Astrocyte of the spinal cord (primary cell): ENCODE results near the gene MAGEB17.

Experiments
- DNase-seq: peaks from one replicate; pipeline ENCODE4 v3.0.0; 2011; ENCODE audit warnings: low read depth, low spot score
- H3K4me3 ChIP-seq: 2 replicates; pipeline ENCODE4 v1.5.1; 2011; ENCODE audit warnings: low read depth, mild to moderate bottlenecking, low read length, moderate library complexity
- CTCF ChIP-seq: IDR thresholded peaks from 2 replicates; pipeline ENCODE4 v1.5.1; 2012; ENCODE audit warnings: low read depth, mild to moderate bottlenecking, low read length, inconsistent platforms
- in situ Hi-C: cut with HindIII; loops from 2 replicates; pipeline ENCODE4 v1.10.0; 2017; ENCODE audit warnings: low sequenced_read_pairs

Gene MAGEB17

DNA sequence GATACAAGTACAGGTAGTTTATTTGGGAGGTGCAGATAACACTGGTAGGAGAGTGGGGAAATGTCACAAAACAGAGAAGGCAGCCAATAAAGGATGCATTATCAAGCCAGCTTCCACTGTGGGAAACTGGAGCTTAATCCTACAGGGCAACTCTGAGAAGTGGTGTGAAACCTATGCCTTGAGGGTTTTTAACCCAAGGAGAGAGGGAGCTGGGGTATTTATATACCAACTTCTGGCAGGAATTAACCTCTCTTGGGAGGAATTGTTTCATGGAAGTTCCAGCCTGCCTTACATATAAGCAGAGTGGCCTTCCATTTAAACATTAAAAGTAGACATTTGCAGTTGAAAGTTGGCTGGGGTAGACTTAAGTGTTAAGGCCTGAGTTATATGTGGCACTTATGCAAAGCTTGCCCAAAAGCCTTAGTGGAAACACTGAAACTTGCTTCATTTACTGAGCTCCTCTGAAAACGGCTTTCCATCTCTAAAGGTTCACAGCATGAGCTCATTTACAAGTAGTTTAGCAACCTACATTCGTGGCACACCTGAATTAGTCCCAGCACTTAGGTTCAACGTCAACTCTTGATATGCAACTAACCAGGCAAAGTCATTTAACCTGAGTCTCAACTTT is 19.2 kb downstream of the MAGEB17 start:
- no peak for DNase-seq
- no peak for TF ChIP-seq CTCF
- H3K4me3 ChIP-seq = no peak overlapping the region
- in situ Hi-C loops = no loop called here

DNA sequence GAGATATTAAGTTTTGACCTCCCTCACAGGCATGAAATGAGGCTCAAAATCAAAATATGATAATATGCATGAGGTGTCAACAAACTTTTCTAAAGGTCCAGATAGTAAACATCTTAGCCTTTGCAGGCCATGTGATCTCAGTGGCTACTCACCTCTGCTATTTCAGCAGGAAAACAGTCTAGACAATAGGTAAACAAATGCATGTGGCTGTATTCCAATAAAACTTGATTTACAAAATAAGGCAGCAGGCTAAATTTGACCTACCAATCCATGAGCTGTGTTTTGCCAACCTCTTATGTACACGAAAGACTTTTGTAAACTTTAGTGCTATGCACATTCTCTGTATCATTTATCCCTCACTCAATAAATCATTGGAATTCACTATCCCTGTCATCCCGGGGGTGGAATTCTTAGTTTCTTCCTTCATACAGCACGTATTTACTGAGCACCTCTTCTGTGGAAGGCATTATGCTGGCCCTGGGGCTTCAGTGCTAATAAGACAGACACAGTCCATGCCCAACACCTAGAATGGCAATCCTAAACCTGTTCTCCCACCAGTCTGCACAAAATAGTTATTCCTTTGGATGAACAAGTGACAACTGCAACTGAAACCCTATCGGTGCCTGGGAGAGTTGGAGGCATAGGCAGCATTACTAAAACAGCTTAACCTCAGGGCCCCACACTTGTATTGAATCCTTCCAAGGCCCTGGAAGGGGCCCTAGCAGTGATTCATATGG is 19.9 kb downstream of the MAGEB17 start:
- TF ChIP-seq CTCF = no peak
- in situ Hi-C loops = no loop called here
- DNase-seq = no peak
- H3K4me3 ChIP-seq = no peak overlapping the region

- TF ChIP-seq CTCF = no peak
- in situ Hi-C loops = no loop called here
- DNase-seq = no peak
Observed at GRCh38 chrX:16188687-16189086, 21.4 kb downstream of the MAGEB17 start.

GRCh38 chrX:16191605-16192004 is 24.3 kb downstream of the MAGEB17 start:
- TF ChIP-seq CTCF = no peak
- in situ Hi-C loops = no loop called here
- DNase-seq = no peak
- no peak overlapping the region for H3K4me3 ChIP-seq

More at GRCh38 chrX:16188687-16189086, 21.4 kb downstream of the MAGEB17 start:
- H3K4me3 ChIP-seq = no peak overlapping the region

DNA sequence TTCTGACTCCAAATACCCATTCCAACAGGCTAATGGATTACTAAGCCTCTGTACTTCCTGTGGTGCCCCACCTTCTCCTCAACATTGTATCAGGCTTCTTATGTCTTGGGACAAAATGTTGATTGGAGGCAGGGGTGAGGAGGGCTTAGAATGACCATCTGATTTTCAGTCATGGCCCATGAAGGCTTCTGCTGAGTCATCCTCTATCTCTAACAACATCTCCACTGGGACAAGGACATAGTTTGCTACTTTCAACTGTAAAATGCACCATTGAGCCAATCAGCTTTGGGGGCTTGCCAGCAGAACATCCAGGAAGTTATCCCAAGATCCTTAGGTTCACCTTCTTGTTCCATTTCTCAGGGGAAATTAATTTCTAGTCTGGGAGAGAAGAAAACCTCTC is 29.5 kb downstream of the MAGEB17 start:
- TF ChIP-seq CTCF = no peak
- DNase-seq = no peak
- in situ Hi-C loops = no loop called here
- H3K4me3 ChIP-seq = no peak overlapping the region

- H3K4me3 ChIP-seq = no peak overlapping the region
- in situ Hi-C loops = no loop called here
- no peak for DNase-seq
- no peak for TF ChIP-seq CTCF
Observed at GRCh38 chrX:16199343-16199742, 32.1 kb downstream of the MAGEB17 start.
